HG03139 (cell line): ENCODE results near the gene CD4.

Experiments
- ATAC-seq: cut with Tn5 transposase; IDR thresholded peaks from one replicate; pipeline ENCODE4 v1.9.1; 2021; ENCODE audit not compliant: unreplicated experiment

CD4 gene

DNA sequence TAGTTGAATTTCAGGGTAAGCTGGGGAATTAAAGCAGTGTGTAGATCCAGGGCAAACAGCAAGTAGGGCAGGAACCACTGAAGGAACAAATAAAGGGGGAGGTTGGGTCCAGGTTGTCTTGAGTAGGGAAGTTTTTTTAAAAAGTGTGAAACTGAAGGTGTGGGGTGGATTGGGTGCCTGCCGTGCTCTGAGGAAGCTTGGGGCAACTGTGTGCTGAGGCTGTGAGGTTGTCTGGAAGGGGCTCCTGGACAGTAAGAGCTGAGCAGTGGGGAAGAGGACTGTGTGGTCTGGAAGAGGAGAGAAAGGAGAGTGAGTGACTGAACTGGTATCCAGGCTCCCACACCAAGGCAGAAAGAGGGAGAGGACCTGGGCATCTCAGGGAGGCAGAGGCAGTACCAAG is 21.4 kb downstream of the CD4 start:
- no peak for ATAC-seq

GRCh38 chr12:6813363-6813762 is 24.0 kb downstream of the CD4 start:
- no peak for ATAC-seq

DNA sequence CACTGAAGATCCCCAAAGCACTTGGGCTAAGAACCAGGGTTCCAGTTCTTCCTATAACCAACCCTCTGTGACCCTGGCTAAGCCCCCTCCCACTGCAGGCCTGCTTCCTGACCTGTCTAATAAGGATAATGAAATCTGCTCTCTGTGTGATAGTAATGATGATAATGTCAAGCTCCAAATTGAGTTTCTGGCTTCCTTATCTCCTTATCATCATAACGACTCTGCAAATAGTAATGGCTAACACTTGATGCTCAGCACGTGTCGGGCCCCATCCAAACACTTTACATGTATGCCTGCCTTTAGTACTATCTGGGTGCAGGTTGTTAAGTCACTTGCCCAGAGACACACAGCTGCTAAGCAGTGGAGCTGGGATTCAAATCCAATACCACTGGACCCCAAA is 27.3 kb downstream of the CD4 start:
- ATAC-seq: no peak

DNA sequence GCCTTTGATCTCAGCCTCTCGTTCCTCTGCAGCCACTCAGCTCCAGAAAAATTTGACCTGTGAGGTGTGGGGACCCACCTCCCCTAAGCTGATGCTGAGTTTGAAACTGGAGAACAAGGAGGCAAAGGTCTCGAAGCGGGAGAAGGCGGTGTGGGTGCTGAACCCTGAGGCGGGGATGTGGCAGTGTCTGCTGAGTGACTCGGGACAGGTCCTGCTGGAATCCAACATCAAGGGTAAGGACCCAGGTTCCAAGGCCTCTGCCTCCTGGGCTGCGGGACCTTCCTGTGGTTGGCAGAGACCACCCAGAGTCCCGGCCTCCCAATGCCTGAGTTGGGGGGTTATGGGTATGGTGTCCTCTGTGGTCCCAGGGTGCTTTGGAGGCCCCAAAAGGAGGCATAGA is 27.8 kb downstream of the CD4 start:
- no peak for ATAC-seq

GRCh38 chr12:6817662-6818157 is 28.4 kb downstream of the CD4 start:
- no peak for ATAC-seq

DNA sequence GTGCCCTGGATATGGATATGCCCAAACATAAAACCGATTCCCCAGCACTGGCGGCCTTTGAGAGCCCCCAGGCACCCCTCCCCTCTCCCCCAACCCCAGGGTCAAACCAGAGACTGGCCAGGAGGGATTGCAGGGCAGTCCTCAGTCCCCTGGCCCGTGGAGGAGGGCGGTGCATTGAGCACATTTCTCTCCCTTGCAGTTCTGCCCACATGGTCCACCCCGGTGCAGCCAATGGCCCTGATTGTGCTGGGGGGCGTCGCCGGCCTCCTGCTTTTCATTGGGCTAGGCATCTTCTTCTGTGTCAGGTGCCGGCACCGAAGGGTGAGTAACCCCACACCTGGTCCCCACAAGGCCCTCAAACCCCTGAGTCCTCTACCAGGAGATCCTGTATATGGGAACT is 28.9 kb downstream of the CD4 start:
- ATAC-seq: no peak

- no peak for ATAC-seq
Observed at GRCh38 chr12:6818645-6819044, 29.3 kb downstream of the CD4 start.

DNA sequence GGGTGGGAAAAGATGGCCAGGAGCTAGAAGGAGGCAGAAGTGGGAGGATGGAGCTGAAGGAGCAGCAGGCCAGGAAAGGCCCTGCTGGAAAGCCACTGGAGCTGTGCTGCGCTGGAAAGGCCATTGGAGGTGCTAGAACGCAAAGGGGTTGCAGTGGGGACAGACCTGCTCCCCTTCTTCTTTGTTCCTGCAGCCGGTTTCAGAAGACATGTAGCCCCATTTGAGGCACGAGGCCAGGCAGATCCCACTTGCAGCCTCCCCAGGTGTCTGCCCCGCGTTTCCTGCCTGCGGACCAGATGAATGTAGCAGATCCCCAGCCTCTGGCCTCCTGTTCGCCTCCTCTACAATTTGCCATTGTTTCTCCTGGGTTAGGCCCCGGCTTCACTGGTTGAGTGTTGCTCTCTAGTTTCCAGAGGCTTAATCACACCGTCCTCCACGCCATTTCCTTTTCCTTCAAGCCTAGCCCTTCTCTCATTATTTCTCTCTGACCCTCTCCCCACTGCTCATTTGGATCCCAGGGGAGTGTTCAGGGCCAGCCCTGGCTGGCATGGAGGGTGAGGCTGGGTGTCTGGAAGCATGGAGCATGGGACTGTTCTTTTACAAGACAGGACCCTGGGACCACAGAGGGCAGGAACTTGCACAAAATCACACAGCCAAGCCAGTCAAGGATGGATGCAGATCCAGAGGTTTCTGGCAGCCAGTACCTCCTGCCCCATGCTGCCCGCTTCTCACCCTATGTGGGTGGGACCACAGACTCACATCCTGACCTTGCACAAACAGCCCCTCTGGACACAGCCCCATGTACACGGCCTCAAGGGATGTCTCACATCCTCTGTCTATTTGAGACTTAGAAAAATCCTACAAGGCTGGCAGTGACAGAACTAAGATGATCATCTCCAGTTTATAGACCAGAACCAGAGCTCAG is 30.0 kb downstream of the CD4 start:
- no peak for ATAC-seq

DNA sequence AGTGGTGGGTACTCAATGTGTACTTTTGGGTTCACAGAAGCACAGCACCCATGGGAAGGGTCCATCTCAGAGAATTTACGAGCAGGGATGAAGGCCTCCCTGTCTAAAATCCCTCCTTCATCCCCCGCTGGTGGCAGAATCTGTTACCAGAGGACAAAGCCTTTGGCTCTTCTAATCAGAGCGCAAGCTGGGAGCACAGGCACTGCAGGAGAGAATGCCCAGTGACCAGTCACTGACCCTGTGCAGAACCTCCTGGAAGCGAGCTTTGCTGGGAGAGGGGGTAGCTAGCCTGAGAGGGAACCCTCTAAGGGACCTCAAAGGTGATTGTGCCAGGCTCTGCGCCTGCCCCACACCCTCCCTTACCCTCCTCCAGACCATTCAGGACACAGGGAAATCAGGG is 30.8 kb downstream of the CD4 start:
- no peak for ATAC-seq

GRCh38 chr12:6821591-6822425 is 32.5 kb downstream of the CD4 start, which contains the start of gene GPR162:
TSS of gene GPR162 (plus strand) at chr12:6821821. CDS start at chr12:6823899, 2,078 bp downstream.
- ATAC-seq: no peak

- no peak for ATAC-seq
Observed at GRCh38 chr12:6822426-6823135, 33.3 kb downstream of the CD4 start.

DNA sequence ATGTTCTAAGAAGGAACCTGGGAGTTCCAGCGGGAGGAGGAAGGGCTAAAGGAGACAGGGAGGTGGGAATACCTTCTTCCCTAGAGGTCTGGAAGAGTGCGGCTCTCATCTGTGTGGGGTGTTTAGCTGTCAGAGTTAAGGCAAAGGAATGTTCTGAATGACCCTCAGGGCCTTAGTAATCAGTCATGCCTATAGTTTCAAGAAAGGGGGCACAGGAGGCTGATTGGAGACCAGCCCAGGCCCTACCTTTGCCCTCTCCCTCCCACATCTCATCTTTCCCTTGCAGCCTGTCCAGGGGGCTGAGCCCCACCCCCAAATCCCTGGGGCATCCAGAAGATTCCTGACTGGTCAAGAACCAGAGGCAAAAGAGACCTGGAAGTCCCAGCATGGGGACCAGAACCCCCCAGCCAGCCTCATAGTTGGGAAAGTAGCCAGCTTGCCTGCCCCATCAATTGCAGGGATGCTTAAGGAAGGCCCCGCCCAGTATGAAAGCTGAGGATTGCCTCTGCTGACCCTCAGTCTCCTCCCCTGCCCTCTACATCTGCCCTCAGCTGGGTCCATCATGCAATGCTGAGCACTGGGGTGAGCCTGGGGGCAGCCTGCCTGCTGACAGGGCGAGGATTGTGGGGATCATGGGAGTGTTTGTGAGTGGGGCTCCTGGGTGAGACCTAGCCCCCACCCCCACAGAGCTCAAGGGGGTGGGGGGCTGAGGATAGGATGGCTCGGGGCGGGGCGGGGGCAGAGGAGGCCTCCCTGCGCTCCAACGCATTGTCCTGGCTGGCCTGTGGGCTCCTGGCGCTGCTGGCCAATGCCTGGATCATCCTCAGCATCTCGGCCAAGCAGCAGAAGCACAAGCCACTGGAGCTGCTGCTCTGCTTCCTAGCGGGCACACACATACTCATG is 34.1 kb downstream of the CD4 start:
- no peak for ATAC-seq

GRCh38 chr12:6824085-6824775 is 34.9 kb downstream of the CD4 start:
- no peak for ATAC-seq

- ATAC-seq: no peak
Observed at GRCh38 chr12:6824901-6825381, 35.6 kb downstream of the CD4 start.

GRCh38 chr12:6825398-6826124 is 36.2 kb downstream of the CD4 start:
- ATAC-seq: no peak

DNA sequence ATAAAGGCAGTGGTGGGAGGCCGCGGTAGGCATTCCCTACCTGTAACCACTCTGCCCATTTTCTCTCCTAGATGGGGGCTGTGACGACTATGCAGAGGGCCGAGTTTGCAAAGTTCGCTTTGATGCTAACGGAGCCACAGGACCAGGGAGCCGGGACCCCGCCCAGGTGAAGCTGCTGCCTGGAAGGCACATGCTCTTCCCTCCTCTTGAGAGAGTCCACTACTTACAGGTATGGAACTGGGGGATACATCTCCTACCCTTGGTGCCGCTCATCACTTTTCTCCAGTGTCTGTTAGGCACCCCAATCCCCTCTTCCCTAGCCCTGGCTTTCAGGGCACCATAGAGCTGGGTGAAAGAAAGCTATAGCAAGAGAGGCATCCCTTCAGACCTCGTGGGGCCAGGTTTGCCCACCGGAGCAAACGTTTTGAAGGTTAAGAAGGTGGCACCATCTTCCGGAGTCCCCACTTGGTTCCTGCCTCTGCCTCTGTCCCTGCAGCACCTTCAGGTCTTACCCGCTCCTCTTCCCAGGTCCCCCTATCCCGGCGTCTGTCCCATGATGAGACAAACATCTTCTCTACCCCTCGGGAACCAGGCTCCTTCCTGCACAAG is 36.9 kb downstream of the CD4 start:
- no peak for ATAC-seq

GRCh38 chr12:6826734-6827436 is 37.6 kb downstream of the CD4 start:
- ATAC-seq: no peak
